Panc1 (cell line): ENCODE results near the gene LSM4. TPM values are rescaled to one million over a fixed set of nuclear protein-coding genes. Genes with fewer than 3 reads are reported as not detected.

ENCODE experiments used
- ATAC-seq: fragments of 200-7000 bp; cut with Tn5 transposase; 2 replicates; pipeline ENCODE4 v1.9.1; 2020; ENCODE audit warnings: mild to moderate bottlenecking, moderate library complexity
- BruUV-seq: library from RNA; stranded (reverse); fragments of 400-500 nt; replicated peaks from 2 replicates; lab custom pipeline; 2021; lab: Mats Ljungman, UMichigan
- CTCF ChIA-PET: fragments of 300-600 bp; sonication (Branson Sonifier 250); formaldehyde crosslinking; loops from one replicate; lab custom pipeline; 2022; ENCODE audit warnings: antibody characterized with exemption; lab: Charles Lee
- POLR2A ChIA-PET: fragments of 300-600 bp; sonication (Branson Sonifier 250); formaldehyde crosslinking; loops from one replicate; lab custom pipeline; 2022; ENCODE audit warnings: antibody characterized with exemption; lab: Charles Lee
- DNase-seq: peaks from one replicate; pipeline ENCODE4 v3.0.0-alpha.2; 2010; ENCODE audit warnings: low read depth, low spot score
- H3K27ac ChIP-seq: 2 replicates; pipeline ENCODE4 v1.5.1; 2011; ENCODE audit warnings: mild to moderate bottlenecking, low read length, inconsistent platforms
- H3K27me3 ChIP-seq: fragments of 200-500 bp; sonication (Bioruptor generic); 2 replicates; pipeline ENCODE4 v1.6.0; 2014; ENCODE audit warnings: low read length, inconsistent platforms; ENCODE audit not compliant: control insufficient read depth, insufficient read depth
- H3K36me3 ChIP-seq: fragments of 200-500 bp; sonication (Bioruptor generic); 2 replicates; pipeline ENCODE4 v1.5.1; 2014; ENCODE audit warnings: inconsistent platforms, mild to moderate bottlenecking, low read length, moderate library complexity; ENCODE audit not compliant: control insufficient read depth, insufficient read depth
- H3K4me1 ChIP-seq: 2 replicates; pipeline ENCODE4 v1.5.1; 2011; ENCODE audit warnings: inconsistent platforms, mild to moderate bottlenecking, low read length, moderate library complexity; ENCODE audit not compliant: control insufficient read depth, insufficient read depth
- H3K4me3 ChIP-seq, 2 experiments: 2 replicates each; pipeline ENCODE4 v1.5.1; 2011 to 2012; ENCODE audit warnings: low read depth in 2 of 2, low read length in 2 of 2, mild to moderate bottlenecking in 2 of 2, inconsistent platforms in 1 of 2, moderate library complexity in 1 of 2
- H3K9me3 ChIP-seq: fragments of 200-500 bp; sonication (Bioruptor generic); 2 replicates; pipeline ENCODE4 v1.5.1; 2014; ENCODE audit warnings: low read depth, mild to moderate bottlenecking, inconsistent platforms, low read length, moderate library complexity; ENCODE audit not compliant: control insufficient read depth, insufficient read depth
- POLR2AphosphoS5 ChIP-seq: IDR thresholded peaks from 2 replicates; pipeline ENCODE4 v1.6.1; 2012; ENCODE audit warnings: mild to moderate bottlenecking, low read depth, low read length, moderate library complexity
- SIN3A ChIP-seq: IDR thresholded peaks from 2 replicates; pipeline ENCODE4 v1.6.1; 2012; ENCODE audit warnings: low read depth, mild to moderate bottlenecking, low read length, moderate library complexity, borderline replicate concordance; ENCODE audit not compliant: insufficient read depth
- TCF7L2 ChIP-seq: IDR thresholded peaks from 2 replicates; pipeline ENCODE4 v1.6.1; 2011; ENCODE audit warnings: mild to moderate bottlenecking, low read depth, low read length, inconsistent platforms
- in situ Hi-C: cut with HindIII; loops from 2 replicates; pipeline ENCODE4 v1.10.0; 2016; ENCODE audit warnings: low sequenced_read_pairs, low pct_unique_long_range_greater_than_20kb
- intact Hi-C: fragments of 100-400 bp; cut with micrococcal nuclease; formaldehyde crosslinking; loops from one replicate; pipeline ENCODE4 v1.10.0; 2022; ENCODE audit not compliant: unreplicated experiment
- total RNA-seq: library from RNA; stranded (reverse); gene quantifications from one replicate; pipeline ENCODE4 v1.2.1, GENCODE V29; 2021; ENCODE audit not compliant: unreplicated experiment
- TF ChIP-seq, protein P1 (sequence below): fragments of 450-650 bp; IDR thresholded peaks from 2 replicates; pipeline ENCODE4 v1.5.1; 2017; ENCODE audit warnings: mild to moderate bottlenecking
- TF ChIP-seq, protein P2 (sequence below), 2 experiments: IDR thresholded peaks; 2 replicates each; pipeline ENCODE4 v1.6.1; 2011 to 2012; ENCODE audit warnings: low read depth in 2 of 2, control low read depth in 1 of 2, low read length in 1 of 2, mild to moderate bottlenecking in 1 of 2, moderate library complexity in 1 of 2; ENCODE audit not compliant: insufficient read depth in 1 of 2

LSM4 gene
- total RNA-seq, 1 experiment from 2014 or later, result 209 TPM

DNA sequence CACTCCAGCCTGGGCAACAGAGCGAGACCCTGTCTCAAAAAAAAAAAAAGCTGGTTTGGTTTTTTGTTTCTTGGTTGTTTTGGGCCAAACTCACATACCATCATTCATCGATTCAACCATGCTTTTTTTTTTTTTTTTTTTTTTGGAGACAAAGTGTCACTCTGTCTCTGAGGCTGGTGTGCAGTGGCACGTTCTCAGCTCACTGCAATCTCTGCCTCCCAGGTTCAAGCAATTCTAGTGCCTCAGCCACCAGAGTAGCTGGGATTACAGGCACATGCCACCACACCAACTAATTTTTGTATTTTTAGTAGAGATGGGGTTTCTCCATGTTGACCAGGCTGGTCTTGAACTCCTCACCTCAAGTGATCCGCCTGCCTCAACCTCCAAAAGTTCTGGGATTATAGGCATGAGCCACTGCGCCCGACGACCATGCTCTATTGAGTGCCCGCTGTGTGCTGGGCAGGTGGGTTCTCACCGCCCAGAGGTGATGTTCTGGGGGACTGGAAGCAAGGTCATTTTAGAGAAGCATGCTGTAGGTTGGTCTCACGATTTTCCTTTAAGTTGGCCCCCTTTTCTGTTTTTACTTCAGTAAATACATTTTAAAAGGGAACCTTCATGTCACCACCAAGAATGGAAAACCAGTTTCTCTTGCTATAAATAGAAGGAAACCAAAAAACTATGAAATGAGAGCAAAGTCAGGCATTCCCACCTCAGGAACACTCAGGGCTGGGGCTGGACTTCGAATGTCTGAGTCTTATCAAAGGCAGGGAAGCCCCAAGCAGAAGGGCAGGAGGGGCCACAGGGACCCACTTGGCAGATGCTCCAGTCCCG is 33.2 kb downstream of the LSM4 start:
- intact Hi-C loops (no loop called here), in situ Hi-C loops (no loop called here)
- ATAC-seq (no peak), DNase-seq (no peak)
- CTCF ChIA-PET, result interaction anchor here (0.7 kb wide), 1 partner anchor 113 kb away, joined by 3 read pairs; no protein-coding TSS in a partner anchor
- Histone ChIP-seq H3K36me3 (no peaks in the 10 kb centered on the region), H3K27me3 (no peaks in the 10 kb centered on the region), H3K4me1 (peaks cover 23% of the 10 kb centered on the region), H3K4me3 (no peak overlapping the region), H3K27ac (no peak overlapping the region), H3K9me3 (no peaks in the 10 kb centered on the region)
- POLR2A ChIA-PET, result no interaction called here
- BruUV-seq, result no TSS peak
- TF ChIP-seq SIN3A (no peak), POLR2AphosphoS5 (no peak), TCF7L2 (no peak)
- TF ChIP-seq, protein P1, sequence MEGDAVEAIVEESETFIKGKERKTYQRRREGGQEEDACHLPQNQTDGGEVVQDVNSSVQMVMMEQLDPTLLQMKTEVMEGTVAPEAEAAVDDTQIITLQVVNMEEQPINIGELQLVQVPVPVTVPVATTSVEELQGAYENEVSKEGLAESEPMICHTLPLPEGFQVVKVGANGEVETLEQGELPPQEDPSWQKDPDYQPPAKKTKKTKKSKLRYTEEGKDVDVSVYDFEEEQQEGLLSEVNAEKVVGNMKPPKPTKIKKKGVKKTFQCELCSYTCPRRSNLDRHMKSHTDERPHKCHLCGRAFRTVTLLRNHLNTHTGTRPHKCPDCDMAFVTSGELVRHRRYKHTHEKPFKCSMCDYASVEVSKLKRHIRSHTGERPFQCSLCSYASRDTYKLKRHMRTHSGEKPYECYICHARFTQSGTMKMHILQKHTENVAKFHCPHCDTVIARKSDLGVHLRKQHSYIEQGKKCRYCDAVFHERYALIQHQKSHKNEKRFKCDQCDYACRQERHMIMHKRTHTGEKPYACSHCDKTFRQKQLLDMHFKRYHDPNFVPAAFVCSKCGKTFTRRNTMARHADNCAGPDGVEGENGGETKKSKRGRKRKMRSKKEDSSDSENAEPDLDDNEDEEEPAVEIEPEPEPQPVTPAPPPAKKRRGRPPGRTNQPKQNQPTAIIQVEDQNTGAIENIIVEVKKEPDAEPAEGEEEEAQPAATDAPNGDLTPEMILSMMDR, result no peak
- TF ChIP-seq, protein P2, sequence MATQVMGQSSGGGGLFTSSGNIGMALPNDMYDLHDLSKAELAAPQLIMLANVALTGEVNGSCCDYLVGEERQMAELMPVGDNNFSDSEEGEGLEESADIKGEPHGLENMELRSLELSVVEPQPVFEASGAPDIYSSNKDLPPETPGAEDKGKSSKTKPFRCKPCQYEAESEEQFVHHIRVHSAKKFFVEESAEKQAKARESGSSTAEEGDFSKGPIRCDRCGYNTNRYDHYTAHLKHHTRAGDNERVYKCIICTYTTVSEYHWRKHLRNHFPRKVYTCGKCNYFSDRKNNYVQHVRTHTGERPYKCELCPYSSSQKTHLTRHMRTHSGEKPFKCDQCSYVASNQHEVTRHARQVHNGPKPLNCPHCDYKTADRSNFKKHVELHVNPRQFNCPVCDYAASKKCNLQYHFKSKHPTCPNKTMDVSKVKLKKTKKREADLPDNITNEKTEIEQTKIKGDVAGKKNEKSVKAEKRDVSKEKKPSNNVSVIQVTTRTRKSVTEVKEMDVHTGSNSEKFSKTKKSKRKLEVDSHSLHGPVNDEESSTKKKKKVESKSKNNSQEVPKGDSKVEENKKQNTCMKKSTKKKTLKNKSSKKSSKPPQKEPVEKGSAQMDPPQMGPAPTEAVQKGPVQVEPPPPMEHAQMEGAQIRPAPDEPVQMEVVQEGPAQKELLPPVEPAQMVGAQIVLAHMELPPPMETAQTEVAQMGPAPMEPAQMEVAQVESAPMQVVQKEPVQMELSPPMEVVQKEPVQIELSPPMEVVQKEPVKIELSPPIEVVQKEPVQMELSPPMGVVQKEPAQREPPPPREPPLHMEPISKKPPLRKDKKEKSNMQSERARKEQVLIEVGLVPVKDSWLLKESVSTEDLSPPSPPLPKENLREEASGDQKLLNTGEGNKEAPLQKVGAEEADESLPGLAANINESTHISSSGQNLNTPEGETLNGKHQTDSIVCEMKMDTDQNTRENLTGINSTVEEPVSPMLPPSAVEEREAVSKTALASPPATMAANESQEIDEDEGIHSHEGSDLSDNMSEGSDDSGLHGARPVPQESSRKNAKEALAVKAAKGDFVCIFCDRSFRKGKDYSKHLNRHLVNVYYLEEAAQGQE (IDR thresholded peaks at IDR 0.05; ENCODE audit: insufficient read depth in 1 of 2, low read depth in 2 of 2, low read length in 1 of 2), result no peak

DNA sequence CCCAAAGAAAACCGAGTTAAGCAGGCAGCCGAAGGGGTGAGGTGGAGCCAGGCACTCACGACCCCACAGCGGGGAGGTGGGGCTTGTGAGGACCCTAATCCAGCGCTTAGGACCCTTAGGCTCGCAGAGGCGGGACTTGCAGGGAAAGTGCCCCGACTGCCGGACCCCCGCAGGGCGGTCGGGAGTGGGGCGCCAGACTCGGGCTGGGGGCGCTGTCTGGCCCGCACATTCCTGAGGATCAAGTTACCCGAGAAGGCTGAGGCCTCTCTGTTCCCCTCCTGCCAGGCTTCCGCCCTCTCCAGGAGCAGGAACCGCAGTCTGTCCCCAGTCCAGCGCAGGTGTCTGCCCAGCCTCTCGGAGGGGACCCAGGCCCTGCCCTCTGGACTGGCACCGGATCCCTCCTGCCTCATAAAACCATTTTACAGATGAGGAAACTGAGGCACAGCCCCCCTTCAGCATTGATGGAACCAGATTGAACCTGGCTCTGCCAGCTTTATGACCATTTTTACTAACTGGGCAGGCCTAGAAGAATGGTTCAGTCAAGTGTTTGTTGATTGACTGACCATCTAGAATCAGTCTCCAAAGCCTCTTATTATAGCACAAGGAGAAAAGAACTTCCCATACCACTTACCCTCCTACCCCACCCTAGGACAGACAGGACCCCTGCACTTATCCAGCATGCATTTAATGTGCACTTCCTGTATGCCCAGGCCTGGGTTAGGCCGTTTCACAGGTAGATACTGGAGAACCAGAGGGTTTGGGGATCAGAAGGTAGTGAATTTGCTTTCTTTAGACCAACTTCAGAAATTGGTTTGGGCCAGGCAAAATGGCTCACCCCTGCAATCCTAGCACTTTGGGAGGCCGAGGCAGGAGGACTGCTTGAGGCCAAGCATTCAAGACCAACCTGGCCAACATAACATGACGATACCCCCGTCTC is 34.8 kb downstream of the LSM4 start:
- Histone ChIP-seq H3K27ac (no peak overlapping the region; the same call in 1 of the 2 replicates), H3K4me1 (peaks cover 12% of the 10 kb centered on the region), H3K4me3 (no peak overlapping the region), H3K27me3 (no peaks in the 10 kb centered on the region), H3K9me3 (no peaks in the 10 kb centered on the region), H3K36me3 (no peaks in the 10 kb centered on the region)
- ChIA-PET POLR2A (interaction anchor here (0.7 kb wide), 1 partner anchor 10 kb away, joined by 7 read pairs; no protein-coding TSS in a partner anchor), CTCF (no interaction called here)
- no peak for DNase-seq
- intact Hi-C loops, result no loop called here
- TF ChIP-seq TCF7L2 (no peak), SIN3A (no peak), POLR2AphosphoS5 (no peak)
- TF ChIP-seq, protein P2 (IDR thresholded peaks at IDR 0.05; ENCODE audit: insufficient read depth in 1 of 2, low read depth in 2 of 2, low read length in 1 of 2), result no peak
- TF ChIP-seq, protein P1, result no peak
- no TSS peak for BruUV-seq
- in situ Hi-C loops, result no loop called here
- no peak for ATAC-seq
